ENCODE measurements around the gene KCND1.

KCND1 gene

DNA sequence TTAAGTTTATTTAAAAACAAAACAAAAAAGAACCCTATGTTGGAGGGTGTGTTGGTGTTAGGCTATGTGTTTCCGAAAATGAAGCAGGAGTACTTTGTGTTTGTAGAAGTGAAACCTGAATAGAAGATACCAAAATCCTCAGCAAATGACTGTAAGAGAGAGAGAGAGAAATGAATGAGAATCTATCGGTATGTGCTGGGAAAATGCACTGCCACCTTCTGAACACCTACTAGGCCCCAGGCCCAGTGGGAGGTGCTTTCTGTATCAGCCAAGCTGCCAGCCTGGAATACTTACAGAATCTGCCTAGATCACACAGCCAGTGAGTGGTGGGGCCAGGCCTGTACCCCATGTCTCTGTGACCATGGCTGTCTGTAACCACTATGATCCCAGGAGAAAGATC lies 37.9 kb downstream of the KCND1 start:
- TF ChIP-seq, protein P1, sequence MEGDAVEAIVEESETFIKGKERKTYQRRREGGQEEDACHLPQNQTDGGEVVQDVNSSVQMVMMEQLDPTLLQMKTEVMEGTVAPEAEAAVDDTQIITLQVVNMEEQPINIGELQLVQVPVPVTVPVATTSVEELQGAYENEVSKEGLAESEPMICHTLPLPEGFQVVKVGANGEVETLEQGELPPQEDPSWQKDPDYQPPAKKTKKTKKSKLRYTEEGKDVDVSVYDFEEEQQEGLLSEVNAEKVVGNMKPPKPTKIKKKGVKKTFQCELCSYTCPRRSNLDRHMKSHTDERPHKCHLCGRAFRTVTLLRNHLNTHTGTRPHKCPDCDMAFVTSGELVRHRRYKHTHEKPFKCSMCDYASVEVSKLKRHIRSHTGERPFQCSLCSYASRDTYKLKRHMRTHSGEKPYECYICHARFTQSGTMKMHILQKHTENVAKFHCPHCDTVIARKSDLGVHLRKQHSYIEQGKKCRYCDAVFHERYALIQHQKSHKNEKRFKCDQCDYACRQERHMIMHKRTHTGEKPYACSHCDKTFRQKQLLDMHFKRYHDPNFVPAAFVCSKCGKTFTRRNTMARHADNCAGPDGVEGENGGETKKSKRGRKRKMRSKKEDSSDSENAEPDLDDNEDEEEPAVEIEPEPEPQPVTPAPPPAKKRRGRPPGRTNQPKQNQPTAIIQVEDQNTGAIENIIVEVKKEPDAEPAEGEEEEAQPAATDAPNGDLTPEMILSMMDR (IDR thresholded peaks at IDR 0.05; ENCODE audit: borderline replicate concordance, insufficient read depth, low read depth, low read length): no peak
- H3K4me3 ChIP-seq (ENCODE audit: low read depth, low read length): no peak overlapping the region

DNA sequence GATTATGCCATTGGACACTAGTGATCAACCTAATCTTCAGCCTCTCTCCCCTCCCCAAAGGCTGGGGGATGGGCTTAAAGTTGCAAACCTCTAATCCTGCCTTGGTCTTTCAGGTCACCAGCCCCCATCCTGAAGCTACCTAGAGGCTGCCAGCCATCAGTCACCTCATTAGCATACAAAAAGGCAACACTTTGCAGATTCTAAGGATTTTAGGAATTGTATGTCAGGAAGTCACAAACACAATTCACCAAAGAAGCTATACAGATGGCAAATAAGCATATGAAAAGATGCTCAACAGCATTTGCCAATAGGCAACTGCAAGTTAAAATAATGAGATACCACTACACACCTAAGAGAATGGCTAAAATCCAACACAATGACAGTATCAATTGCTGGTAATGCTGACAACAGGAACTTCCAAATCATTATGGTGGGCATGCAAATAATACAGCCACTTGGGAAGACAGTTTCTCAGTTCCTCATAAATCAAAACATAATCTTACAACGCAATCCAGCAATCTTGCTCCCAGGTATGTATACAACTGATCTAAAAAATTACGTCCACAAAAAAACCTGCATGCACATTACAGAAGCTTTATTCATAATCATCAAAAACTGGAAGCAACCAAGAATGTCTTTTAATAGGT lies 43.8 kb downstream of the KCND1 start:
- H3K4me3 ChIP-seq (ENCODE audit: low read depth, low read length): no peak overlapping the region
- TF ChIP-seq, protein P1 (IDR thresholded peaks at IDR 0.05; ENCODE audit: borderline replicate concordance, insufficient read depth, low read depth, low read length): no peak

DNA sequence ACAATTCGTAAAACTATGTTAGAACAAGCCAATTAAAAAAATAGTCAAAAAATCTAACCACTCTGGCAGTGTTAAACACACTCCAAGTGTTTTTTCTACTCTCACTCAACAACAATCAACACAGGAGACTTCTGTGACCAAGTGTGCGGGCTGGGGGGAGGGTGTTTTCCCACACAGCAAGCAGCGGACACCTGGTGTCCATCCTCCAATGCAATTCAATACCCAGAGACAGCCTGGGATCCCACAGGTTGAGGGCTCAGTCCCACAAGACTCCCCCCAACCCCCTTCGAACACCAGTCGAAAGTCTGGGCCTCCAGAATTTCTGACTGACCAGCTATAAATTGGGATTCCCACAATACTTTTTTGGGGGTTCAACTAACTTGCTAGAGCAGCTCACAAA lies 44.5 kb downstream of the KCND1 start:
- no peak overlapping the region for H3K4me3 ChIP-seq (ENCODE audit: low read depth, low read length)
- TF ChIP-seq, protein P1 (IDR thresholded peaks at IDR 0.05; ENCODE audit: borderline replicate concordance, insufficient read depth, low read depth, low read length): no peak

DNA sequence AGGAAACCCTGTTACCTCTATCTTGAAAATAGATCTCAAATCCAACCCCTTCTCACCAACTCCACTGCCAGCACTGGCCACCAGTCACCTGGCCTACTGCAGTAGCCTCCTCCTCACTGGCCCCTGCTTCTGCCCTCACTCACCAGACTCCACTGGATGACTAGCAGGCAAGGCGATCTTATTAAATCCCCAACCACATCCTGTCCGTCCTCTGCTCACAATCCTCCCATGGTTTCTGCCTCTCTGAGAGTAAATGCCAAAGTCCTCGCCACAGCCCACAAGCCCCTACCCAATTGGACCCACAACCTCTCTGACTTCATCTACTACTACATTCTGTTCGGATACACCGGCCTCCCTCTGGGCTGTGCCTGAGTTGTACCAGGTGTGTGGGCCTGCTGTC lies 47.4 kb downstream of the KCND1 start:
- TF ChIP-seq, protein P1 (IDR thresholded peaks at IDR 0.05; ENCODE audit: borderline replicate concordance, insufficient read depth, low read depth, low read length): no peak
- no peak overlapping the region for H3K4me3 ChIP-seq (ENCODE audit: low read depth, low read length)

DNA sequence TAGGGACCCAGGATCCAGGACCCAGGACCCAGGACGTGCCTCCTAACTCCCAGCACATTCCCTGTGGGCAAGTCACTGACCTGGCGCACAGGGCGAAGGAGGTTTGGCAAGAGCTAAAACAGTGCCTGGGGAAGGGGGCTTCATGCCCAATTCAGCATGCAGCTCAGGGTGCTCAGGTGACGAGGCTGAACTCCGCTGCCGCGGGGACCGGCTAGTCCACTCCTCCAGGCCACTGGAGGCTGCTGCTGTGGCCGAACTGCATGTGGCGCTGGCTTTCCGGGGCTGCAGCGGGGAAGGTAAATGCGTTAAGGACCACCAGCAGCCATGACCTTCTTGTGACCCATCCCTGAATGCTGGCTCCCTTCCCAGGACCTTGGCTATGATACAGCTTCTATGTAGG lies 47.9 kb downstream of the KCND1 start:
- TF ChIP-seq, protein P1 (IDR thresholded peaks at IDR 0.05; ENCODE audit: borderline replicate concordance, insufficient read depth, low read depth, low read length): no peak
- H3K4me3 ChIP-seq (ENCODE audit: low read depth, low read length): no peak overlapping the region

DNA sequence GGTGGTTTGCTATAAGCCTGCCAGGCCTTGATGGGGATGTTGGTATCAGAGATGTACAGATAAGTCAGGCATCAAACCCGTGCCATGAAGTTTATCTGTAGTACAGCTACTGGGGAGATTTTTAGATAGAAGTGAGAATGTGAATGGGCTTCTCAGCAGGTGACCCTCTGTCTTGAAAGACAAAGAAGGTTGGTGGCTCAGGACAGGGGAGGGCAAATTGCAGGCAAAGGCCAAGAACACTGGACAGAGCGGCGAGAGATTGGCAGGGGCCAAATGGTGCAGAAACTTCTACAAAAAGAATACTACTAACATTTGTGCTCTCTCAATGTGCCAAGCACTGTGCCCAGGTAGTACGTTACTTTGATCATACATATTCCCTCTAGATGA lies 50.9 kb downstream of the KCND1 start:
- H3K4me3 ChIP-seq (ENCODE audit: low read depth, low read length): no peak overlapping the region
- TF ChIP-seq, protein P1 (IDR thresholded peaks at IDR 0.05; ENCODE audit: borderline replicate concordance, insufficient read depth, low read depth, low read length): no peak

DNA sequence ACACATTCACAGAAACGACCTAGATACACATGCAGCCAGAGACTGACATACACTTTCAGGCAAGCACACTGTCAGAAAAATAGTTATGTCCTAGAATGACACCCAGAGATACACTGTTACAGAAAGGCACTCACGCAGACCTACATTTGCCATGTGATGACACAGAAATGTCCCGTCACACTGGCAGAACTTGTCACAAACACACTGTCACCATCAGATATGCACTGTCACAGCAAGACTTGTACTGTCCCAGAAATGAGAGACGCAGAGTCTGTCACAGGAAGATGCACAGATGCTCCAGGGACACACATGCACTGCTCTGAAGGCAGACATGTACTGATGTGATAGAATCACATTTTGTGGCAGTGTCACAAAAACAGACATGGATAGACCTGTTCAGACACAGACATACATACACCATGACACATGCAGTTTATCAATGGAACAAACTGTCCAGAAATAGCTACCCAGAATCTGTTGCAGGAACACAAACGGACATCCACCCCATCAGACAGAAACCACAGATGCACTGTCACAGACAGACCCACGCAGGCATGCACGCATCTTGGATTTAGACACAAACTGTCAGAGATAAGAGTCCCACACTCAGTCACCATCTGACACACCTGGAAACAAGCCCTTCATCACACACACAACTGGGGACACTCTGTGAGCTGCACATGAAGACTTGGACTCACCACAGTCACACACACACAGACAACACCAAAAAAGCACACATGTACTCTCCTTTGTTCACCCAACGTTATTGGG lies 51.5 kb downstream of the KCND1 start:
- no peak overlapping the region for H3K4me3 ChIP-seq (ENCODE audit: low read depth, low read length)

More for the DNA sequence above, 51.5 kb downstream of the KCND1 start:
- TF ChIP-seq, protein P1 (IDR thresholded peaks at IDR 0.05; ENCODE audit: borderline replicate concordance, insufficient read depth, low read depth, low read length): no peak

Data from GM12875 (cell line).